ENCODE data around the gene H1-8.

H1-8 gene

GRCh38 chr3:129522953-129523352 is 20.0 kb upstream of the H1-8 start:
- Histone ChIP-seq H3K9me3 (ENCODE audit: control insufficient read depth in 2 of 2, low read length in 2 of 2) (no peaks in the 10 kb centered on the region), H3K9ac (ENCODE audit: low read depth in 1 of 2, low read length in 2 of 2) (no peak overlapping the region), H3K27ac (ENCODE audit: low read depth in 2 of 2, low read length in 2 of 2) (no peak overlapping the region), H3K4me3 (ENCODE audit: low read length in 2 of 2) (no peak overlapping the region), H3K36me3 (ENCODE audit: control insufficient read depth in 2 of 2, insufficient read depth in 2 of 2, low read length in 2 of 2) (peaks cover 0 to 3% of the 10 kb centered on the region in 2 donors), H3K4me1 (ENCODE audit: control insufficient read depth in 2 of 2, insufficient read depth in 2 of 2, low read length in 2 of 2) (no peaks in the 10 kb centered on the region), H3K27me3 (ENCODE audit: control insufficient read depth in 2 of 2, insufficient read depth in 2 of 2, low read length in 2 of 2) (no peaks in the 10 kb centered on the region)

GRCh38 chr3:129524081-129524480 is 18.9 kb upstream of the H1-8 start:
- H3K4me1 ChIP-seq (ENCODE audit: control insufficient read depth in 2 of 2, insufficient read depth in 2 of 2, low read length in 2 of 2) = no peaks in the 10 kb centered on the region
- H3K27me3 ChIP-seq (ENCODE audit: control insufficient read depth in 2 of 2, insufficient read depth in 2 of 2, low read length in 2 of 2) = no peaks in the 10 kb centered on the region
- H3K9ac ChIP-seq (ENCODE audit: low read depth in 1 of 2, low read length in 2 of 2) = no peak overlapping the region
- no peak overlapping the region for H3K27ac ChIP-seq (ENCODE audit: low read depth in 2 of 2, low read length in 2 of 2)
- H3K9me3 ChIP-seq (ENCODE audit: control insufficient read depth in 2 of 2, low read length in 2 of 2) = no peaks in the 10 kb centered on the region
- no peak overlapping the region for H3K4me3 ChIP-seq (ENCODE audit: low read length in 2 of 2)
- peaks cover 0 to 2% of the 10 kb centered on the region in 2 donors for H3K36me3 ChIP-seq (ENCODE audit: control insufficient read depth in 2 of 2, insufficient read depth in 2 of 2, low read length in 2 of 2)

- H3K27me3 ChIP-seq (ENCODE audit: control insufficient read depth in 2 of 2, insufficient read depth in 2 of 2, low read length in 2 of 2) = peaks cover 0 to 2% of the 10 kb centered on the region in 2 donors
- H3K4me1 ChIP-seq (ENCODE audit: control insufficient read depth in 2 of 2, insufficient read depth in 2 of 2, low read length in 2 of 2) = no peaks in the 10 kb centered on the region
- H3K9ac ChIP-seq (ENCODE audit: low read depth in 1 of 2, low read length in 2 of 2) = no peak overlapping the region
- H3K36me3 ChIP-seq (ENCODE audit: control insufficient read depth in 2 of 2, insufficient read depth in 2 of 2, low read length in 2 of 2) = no peaks in the 10 kb centered on the region
- H3K4me3 ChIP-seq (ENCODE audit: low read length in 2 of 2) = no peak overlapping the region
- H3K27ac ChIP-seq (ENCODE audit: low read depth in 2 of 2, low read length in 2 of 2) = no peak overlapping the region
- no peaks in the 10 kb centered on the region for H3K9me3 ChIP-seq (ENCODE audit: control insufficient read depth in 2 of 2, low read length in 2 of 2)
Observed at GRCh38 chr3:129525341-129525968, 17.5 kb upstream of the H1-8 start.

- peaks cover 0 to 2% of the 10 kb centered on the region in 2 donors for H3K27me3 ChIP-seq (ENCODE audit: control insufficient read depth in 2 of 2, insufficient read depth in 2 of 2, low read length in 2 of 2)
- no peaks in the 10 kb centered on the region for H3K4me1 ChIP-seq (ENCODE audit: control insufficient read depth in 2 of 2, insufficient read depth in 2 of 2, low read length in 2 of 2)
- H3K4me3 ChIP-seq (ENCODE audit: low read length in 2 of 2) = no peak overlapping the region
- H3K9me3 ChIP-seq (ENCODE audit: control insufficient read depth in 2 of 2, low read length in 2 of 2) = no peaks in the 10 kb centered on the region
- H3K9ac ChIP-seq (ENCODE audit: low read depth in 1 of 2, low read length in 2 of 2) = no peak overlapping the region
- no peaks in the 10 kb centered on the region for H3K36me3 ChIP-seq (ENCODE audit: control insufficient read depth in 2 of 2, insufficient read depth in 2 of 2, low read length in 2 of 2)
- H3K27ac ChIP-seq (ENCODE audit: low read depth in 2 of 2, low read length in 2 of 2) = no peak overlapping the region
Observed at GRCh38 chr3:129526121-129526900, 16.7 kb upstream of the H1-8 start.

- Histone ChIP-seq H3K4me1 (ENCODE audit: control insufficient read depth in 2 of 2, insufficient read depth in 2 of 2, low read length in 2 of 2) (no peaks in the 10 kb centered on the region), H3K27me3 (ENCODE audit: control insufficient read depth in 2 of 2, insufficient read depth in 2 of 2, low read length in 2 of 2) (peaks cover 0 to 2% of the 10 kb centered on the region in 2 donors), H3K9me3 (ENCODE audit: control insufficient read depth in 2 of 2, low read length in 2 of 2) (no peaks in the 10 kb centered on the region), H3K9ac (ENCODE audit: low read depth in 1 of 2, low read length in 2 of 2) (no peak overlapping the region), H3K36me3 (ENCODE audit: control insufficient read depth in 2 of 2, insufficient read depth in 2 of 2, low read length in 2 of 2) (no peaks in the 10 kb centered on the region), H3K4me3 (ENCODE audit: low read length in 2 of 2) (no peak overlapping the region), H3K27ac (ENCODE audit: low read depth in 2 of 2, low read length in 2 of 2) (no peak overlapping the region)
Observed at GRCh38 chr3:129527262-129527661, 15.7 kb upstream of the H1-8 start.

GRCh38 chr3:129528589-129529100 is 14.3 kb upstream of the H1-8 start, which contains the start of gene RHO:
Gene RHO, plus strand, starts transcription at chr3:129528639. Its CDS starts 95 bp downstream, at chr3:129528734.
- no peaks in the 10 kb centered on the region for H3K9me3 ChIP-seq (ENCODE audit: control insufficient read depth in 2 of 2, low read length in 2 of 2)
- no peak within 1 kb of the TSS for H3K9ac ChIP-seq (ENCODE audit: low read depth in 1 of 2, low read length in 2 of 2)
- H3K4me1 ChIP-seq (ENCODE audit: control insufficient read depth in 2 of 2, insufficient read depth in 2 of 2, low read length in 2 of 2) = no peaks in the 10 kb centered on the region
- H3K36me3 ChIP-seq (ENCODE audit: control insufficient read depth in 2 of 2, insufficient read depth in 2 of 2, low read length in 2 of 2) = no peaks in the 10 kb centered on the region
- H3K27ac ChIP-seq (ENCODE audit: low read depth in 2 of 2, low read length in 2 of 2) = no peak within 1 kb of the TSS
- peaks cover 0 to 2% of the 10 kb centered on the region in 2 donors for H3K27me3 ChIP-seq (ENCODE audit: control insufficient read depth in 2 of 2, insufficient read depth in 2 of 2, low read length in 2 of 2)
- no peak within 1 kb of the TSS for H3K4me3 ChIP-seq (ENCODE audit: low read length in 2 of 2)

GRCh38 chr3:129529436-129530210 is 13.4 kb upstream of the H1-8 start:
- Histone ChIP-seq H3K4me1 (ENCODE audit: control insufficient read depth in 2 of 2, insufficient read depth in 2 of 2, low read length in 2 of 2) (no peaks in the 10 kb centered on the region), H3K27me3 (ENCODE audit: control insufficient read depth in 2 of 2, insufficient read depth in 2 of 2, low read length in 2 of 2) (peaks cover 0 to 2% of the 10 kb centered on the region in 2 donors), H3K27ac (ENCODE audit: low read depth in 2 of 2, low read length in 2 of 2) (no peak overlapping the region), H3K4me3 (ENCODE audit: low read length in 2 of 2) (no peak overlapping the region), H3K36me3 (ENCODE audit: control insufficient read depth in 2 of 2, insufficient read depth in 2 of 2, low read length in 2 of 2) (no peaks in the 10 kb centered on the region), H3K9ac (ENCODE audit: low read depth in 1 of 2, low read length in 2 of 2) (no peak overlapping the region), H3K9me3 (ENCODE audit: control insufficient read depth in 2 of 2, low read length in 2 of 2) (no peaks in the 10 kb centered on the region)

GRCh38 chr3:129530251-129530791 is 12.7 kb upstream of the H1-8 start:
- no peak overlapping the region for H3K9ac ChIP-seq (ENCODE audit: low read depth in 1 of 2, low read length in 2 of 2)
- H3K36me3 ChIP-seq (ENCODE audit: control insufficient read depth in 2 of 2, insufficient read depth in 2 of 2, low read length in 2 of 2) = no peaks in the 10 kb centered on the region
- no peaks in the 10 kb centered on the region for H3K9me3 ChIP-seq (ENCODE audit: control insufficient read depth in 2 of 2, low read length in 2 of 2)
- H3K4me1 ChIP-seq (ENCODE audit: control insufficient read depth in 2 of 2, insufficient read depth in 2 of 2, low read length in 2 of 2) = no peaks in the 10 kb centered on the region
- no peak overlapping the region for H3K4me3 ChIP-seq (ENCODE audit: low read length in 2 of 2)
- peaks cover 0 to 2% of the 10 kb centered on the region in 2 donors for H3K27me3 ChIP-seq (ENCODE audit: control insufficient read depth in 2 of 2, insufficient read depth in 2 of 2, low read length in 2 of 2)
- no peak overlapping the region for H3K27ac ChIP-seq (ENCODE audit: low read depth in 2 of 2, low read length in 2 of 2)

GRCh38 chr3:129530821-129531220 is 12.2 kb upstream of the H1-8 start:
- H3K9me3 ChIP-seq (ENCODE audit: control insufficient read depth in 2 of 2, low read length in 2 of 2) = no peaks in the 10 kb centered on the region
- H3K27me3 ChIP-seq (ENCODE audit: control insufficient read depth in 2 of 2, insufficient read depth in 2 of 2, low read length in 2 of 2) = peaks cover 0 to 2% of the 10 kb centered on the region in 2 donors
- no peak overlapping the region for H3K27ac ChIP-seq (ENCODE audit: low read depth in 2 of 2, low read length in 2 of 2)
- no peaks in the 10 kb centered on the region for H3K4me1 ChIP-seq (ENCODE audit: control insufficient read depth in 2 of 2, insufficient read depth in 2 of 2, low read length in 2 of 2)
- H3K9ac ChIP-seq (ENCODE audit: low read depth in 1 of 2, low read length in 2 of 2) = no peak overlapping the region
- H3K4me3 ChIP-seq (ENCODE audit: low read length in 2 of 2) = no peak overlapping the region
- no peaks in the 10 kb centered on the region for H3K36me3 ChIP-seq (ENCODE audit: control insufficient read depth in 2 of 2, insufficient read depth in 2 of 2, low read length in 2 of 2)
